BLaER1 treated with 17β-estradiol and CSF1 and Interleukin-3, amounts not matched to agents 10 nM and 100 nM (cell line): ENCODE data around the gene OSM.

ENCODE experiments used
- H3K27ac ChIP-seq, 11 experiments: shearing (Covaris generic); formaldehyde crosslinking; 2 replicates each; pipeline ENCODE4 v1.8.1; 2022
- H3K27me3 ChIP-seq, 11 experiments: shearing (Covaris generic); formaldehyde crosslinking; 2 replicates each; pipeline ENCODE4 v1.8.1; 2022
- H3K36me3 ChIP-seq, 11 experiments: shearing (Covaris generic); formaldehyde crosslinking; 2 replicates each; pipeline ENCODE4 v1.8.1; 2022
- H3K4me1 ChIP-seq, 10 experiments: shearing (Covaris generic); formaldehyde crosslinking; 2 replicates each; pipeline ENCODE4 v1.8.1; 2022
- H3K4me2 ChIP-seq, 11 experiments: shearing (Covaris generic); formaldehyde crosslinking; 2 replicates each; pipeline ENCODE4 v1.8.1; 2022
- H3K4me3 ChIP-seq, 10 experiments: shearing (Covaris generic); formaldehyde crosslinking; 2 replicates each; pipeline ENCODE4 v1.8.1; 2022
- H3K9ac ChIP-seq, 11 experiments: shearing (Covaris generic); formaldehyde crosslinking; 2 replicates each; pipeline ENCODE4 v1.8.1; 2022
- H3K9me3 ChIP-seq, 11 experiments: shearing (Covaris generic); formaldehyde crosslinking; replicated peaks in 1 of 11; 2 replicates each; pipeline ENCODE4 v1.8.1; 2022
- H4K20me1 ChIP-seq, 11 experiments: shearing (Covaris generic); formaldehyde crosslinking; 2 replicates each; pipeline ENCODE4 v1.8.1; 2022
- Cebpa-rat ChIP-seq, 11 experiments: shearing (Covaris generic); IDR thresholded peaks; 2 replicates each; pipeline ENCODE4 v1.8.1; 2022

OSM gene

DNA sequence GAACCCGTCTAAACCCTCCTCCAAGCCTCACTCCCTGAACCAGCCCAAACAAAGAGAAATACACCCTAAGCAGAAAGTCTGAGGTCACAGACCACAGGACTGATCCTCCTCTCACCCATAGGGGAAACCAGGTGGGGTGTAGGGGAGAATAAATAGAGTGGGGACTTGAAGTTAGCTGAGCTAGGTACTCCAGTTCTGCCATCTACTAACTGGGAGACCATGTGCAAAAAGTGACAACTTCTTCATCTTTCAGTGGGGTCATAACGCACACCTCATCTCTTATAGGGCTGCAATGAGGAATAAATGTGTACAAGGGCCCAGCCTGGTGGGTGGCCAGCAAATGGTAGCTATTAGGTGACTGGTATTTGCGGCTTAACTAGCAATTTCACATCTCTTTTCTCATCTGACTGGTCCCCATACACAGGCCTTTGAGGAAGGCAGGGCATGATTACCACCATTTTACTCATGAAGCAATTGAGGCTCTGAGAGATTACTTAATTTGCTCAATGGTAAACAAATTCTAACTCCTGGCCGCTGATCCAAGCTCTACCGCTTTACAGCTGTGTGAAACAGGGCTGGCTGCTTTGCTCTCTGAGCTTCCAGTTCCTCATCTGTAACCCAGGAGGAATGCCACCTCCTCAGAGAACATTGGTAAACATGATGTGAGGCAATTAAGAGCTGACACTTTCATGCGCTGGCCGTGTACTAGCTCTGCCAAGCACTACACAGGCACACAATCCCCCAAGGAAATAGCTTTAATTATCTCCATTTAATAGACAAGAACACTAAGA is 43.5 kb upstream of the OSM start:
- TF ChIP-seq Cebpa-rat (IDR thresholded peaks at IDR 0.05), result peak in 9 of 11 experiments; percentile 9 to 87 (median 57); a peak in 12 of 22 replicates
- Histone ChIP-seq H3K27me3 (no peaks in the 10 kb centered on the region), H3K4me2 (peak overlapping the region; percentile 73 to 98 (median 95)), H3K9ac (peak overlapping the region in 10 of 11 experiments; percentile 19 to 83 (median 52); a peak in 18 of 22 replicates), H3K27ac (peak overlapping the region; percentile 26 to 94 (median 87); a peak in 20 of 22 replicates), H4K20me1 (peaks cover 0 to 51% (median 0%) of the 10 kb centered on the region in 11 experiments; a peak in 4 of 22 replicates), H3K9me3 (no peaks in the 10 kb centered on the region), H3K36me3 (0 out of 22 replicates have a peak, but pooled peaks cover 0 to 4% (median 0%) of the 10 kb centered on the region in 11 experiments), H3K4me1 (peaks cover 87 to 100% (median 100%) of the 10 kb centered on the region in 10 experiments), H3K4me3 (peak overlapping the region in 1 of 10 experiments; percentile 1; a peak in 1 of 20 replicates)

DNA sequence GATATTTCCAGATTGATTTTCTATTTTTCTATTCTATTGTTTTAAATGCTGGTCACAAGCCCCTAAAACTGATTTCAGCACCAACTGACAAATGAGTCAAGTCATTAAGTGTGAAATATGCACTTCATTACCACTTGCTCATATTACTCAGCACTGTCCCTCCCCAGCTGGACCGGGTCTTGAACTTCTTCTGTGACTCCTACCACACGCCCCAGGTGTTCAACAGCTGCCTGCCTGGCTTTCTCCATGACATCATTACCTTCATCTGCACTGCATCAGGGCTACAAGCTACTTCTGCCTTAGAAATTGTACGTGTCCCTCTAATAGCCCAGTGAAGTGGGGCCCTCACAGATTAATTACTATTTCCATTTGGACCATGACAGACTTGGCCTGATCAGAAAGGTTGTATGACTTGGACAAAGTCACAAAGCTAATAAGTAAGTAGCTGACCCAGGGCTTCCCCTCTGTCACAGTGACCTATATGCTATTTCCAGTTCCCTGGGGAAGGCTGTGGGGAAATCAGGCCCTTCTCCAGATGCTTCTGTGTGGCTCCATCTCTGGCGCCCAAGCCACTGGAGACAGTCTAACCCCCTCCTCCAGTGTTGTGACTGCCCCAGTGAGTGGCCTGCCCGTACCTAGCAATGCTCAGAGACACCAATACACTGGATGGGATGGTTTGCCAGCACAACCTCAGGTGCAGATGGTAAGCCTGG is 42.0 kb upstream of the OSM start:
- Histone ChIP-seq H3K9ac (peak overlapping the region in 7 of 11 experiments; percentile 12 to 83 (median 50); a peak in 11 of 22 replicates), H3K4me3 (no peak overlapping the region), H3K36me3 (peaks cover 0 to 4% (median 0%) of the 10 kb centered on the region in 11 experiments; a peak in 2 of 22 replicates), H3K4me1 (peaks cover 91 to 100% (median 100%) of the 10 kb centered on the region in 10 experiments), H3K9me3 (no peaks in the 10 kb centered on the region), H3K4me2 (peak overlapping the region; percentile 73 to 98 (median 95)), H3K27me3 (no peaks in the 10 kb centered on the region), H3K27ac (peak overlapping the region in 9 of 11 experiments; percentile 51 to 94 (median 89); a peak in 18 of 22 replicates), H4K20me1 (peaks cover 0 to 36% (median 0%) of the 10 kb centered on the region in 11 experiments; a peak in 4 of 22 replicates)
- TF ChIP-seq Cebpa-rat (IDR thresholded peaks at IDR 0.05), result no peak

DNA sequence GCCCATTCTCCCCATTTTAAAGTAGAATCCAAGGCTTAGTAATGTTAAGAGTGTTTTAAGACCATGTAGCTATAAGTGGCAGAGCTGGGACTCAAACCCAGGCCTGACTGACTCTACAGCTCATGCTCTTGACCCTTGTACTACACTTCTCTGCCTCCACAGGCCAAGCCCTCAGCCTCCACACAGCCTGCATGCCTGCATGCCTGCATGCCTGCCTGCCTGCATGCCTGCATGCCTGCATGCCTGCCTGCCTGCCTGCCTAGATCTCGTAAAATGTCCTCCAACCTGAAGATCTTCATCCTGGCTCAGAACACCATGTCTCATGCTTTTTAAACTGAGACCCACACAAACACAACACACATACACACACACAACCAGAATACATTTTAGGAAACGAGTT is 41.4 kb upstream of the OSM start:
- Histone ChIP-seq H3K9me3 (no peaks in the 10 kb centered on the region), H3K4me2 (peak overlapping the region; percentile 73 to 98 (median 95)), H3K27ac (peak overlapping the region in 9 of 11 experiments; percentile 51 to 94 (median 89); a peak in 17 of 22 replicates), H4K20me1 (peaks cover 0 to 33% (median 0%) of the 10 kb centered on the region in 11 experiments; a peak in 4 of 22 replicates), H3K36me3 (peaks cover 0 to 6% (median 0%) of the 10 kb centered on the region in 11 experiments; a peak in 2 of 22 replicates), H3K4me1 (peaks cover 95 to 100% (median 100%) of the 10 kb centered on the region in 10 experiments), H3K9ac (peak overlapping the region in 4 of 11 experiments; percentile 12 to 83 (median 55); a peak in 5 of 22 replicates), H3K4me3 (no peak overlapping the region), H3K27me3 (no peaks in the 10 kb centered on the region)
- no peak for TF ChIP-seq Cebpa-rat (IDR thresholded peaks at IDR 0.05)

DNA sequence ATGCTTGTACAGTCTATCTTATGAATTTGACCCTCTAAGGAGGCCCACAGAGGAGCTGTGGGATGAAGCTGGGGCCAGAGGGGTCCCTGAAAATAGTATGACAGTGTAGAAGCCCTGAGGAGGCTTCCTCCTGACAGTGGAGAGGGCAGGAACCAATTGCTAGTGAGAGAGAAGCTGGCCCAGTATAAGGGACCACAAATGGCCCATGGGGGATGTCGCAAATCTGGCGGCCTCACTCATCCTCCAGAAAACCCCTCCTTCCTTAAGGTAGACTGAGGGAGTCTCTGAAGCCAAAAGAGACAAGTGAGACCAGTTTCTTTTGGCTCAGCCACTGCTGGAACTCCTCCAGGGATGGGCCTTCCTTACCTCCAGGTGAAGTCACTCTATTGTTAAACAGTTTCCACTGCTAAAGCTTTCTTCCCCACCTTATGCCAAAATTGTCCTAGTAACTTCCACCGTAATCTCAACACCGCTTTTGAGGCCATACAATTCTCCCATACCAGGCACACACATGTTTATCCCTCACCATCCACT is 40.5 kb upstream of the OSM start:
- no peaks in the 10 kb centered on the region for H3K9me3 ChIP-seq
- no peak for TF ChIP-seq Cebpa-rat (IDR thresholded peaks at IDR 0.05)
- peak overlapping the region; percentile 73 to 94 (median 87); a peak in 21 of 22 replicates for H3K27ac ChIP-seq
- H3K9ac ChIP-seq, result peak overlapping the region; percentile 49 to 83 (median 78); a peak in 20 of 22 replicates
- H4K20me1 ChIP-seq, result peaks cover 0 to 24% (median 0%) of the 10 kb centered on the region in 11 experiments; a peak in 4 of 22 replicates
- H3K4me1 ChIP-seq, result peaks cover 98 to 100% (median 100%) of the 10 kb centered on the region in 10 experiments
- peaks cover 0 to 7% (median 0%) of the 10 kb centered on the region in 11 experiments; a peak in 3 of 22 replicates for H3K36me3 ChIP-seq
- H3K4me3 ChIP-seq, result peak overlapping the region in 6 of 10 experiments; percentile 9 to 58 (median 44); a peak in 5 of 20 replicates
- H3K27me3 ChIP-seq, result no peaks in the 10 kb centered on the region
- peak overlapping the region; percentile 86 to 98 (median 95) for H3K4me2 ChIP-seq

DNA sequence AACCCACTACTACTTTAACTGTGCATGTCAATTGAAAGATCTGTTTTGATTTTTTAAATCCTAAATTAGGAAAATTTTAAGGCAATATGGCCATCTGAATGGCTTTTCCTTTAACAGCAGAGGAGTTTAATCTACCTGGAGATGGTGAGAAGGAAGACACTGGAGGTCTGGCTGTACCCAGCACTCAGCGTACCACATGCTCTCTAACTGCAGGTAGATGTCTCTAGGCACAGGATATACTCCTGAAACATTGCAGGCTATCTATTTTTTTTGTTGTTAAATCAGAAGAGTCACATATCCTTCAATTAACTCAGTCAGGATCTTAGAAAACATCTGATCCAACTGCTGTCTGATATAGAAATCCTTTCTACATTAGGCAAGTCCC is 40.0 kb upstream of the OSM start:
- Histone ChIP-seq H3K27ac (peak overlapping the region; percentile 73 to 94 (median 87); a peak in 21 of 22 replicates), H3K9ac (peak overlapping the region; percentile 49 to 83 (median 78); a peak in 20 of 22 replicates), H3K4me3 (peak overlapping the region in 8 of 10 experiments; percentile 9 to 58 (median 48); a peak in 11 of 20 replicates), H3K4me2 (peak overlapping the region; percentile 86 to 98 (median 95)), H3K9me3 (no peaks in the 10 kb centered on the region), H3K27me3 (no peaks in the 10 kb centered on the region), H3K4me1 (peaks cover 100% of the 10 kb centered on the region in 10 experiments), H3K36me3 (peaks cover 0 to 7% (median 0%) of the 10 kb centered on the region in 11 experiments; a peak in 4 of 22 replicates), H4K20me1 (peaks cover 0 to 19% (median 0%) of the 10 kb centered on the region in 11 experiments; a peak in 4 of 22 replicates)
- no peak for TF ChIP-seq Cebpa-rat (IDR thresholded peaks at IDR 0.05)

DNA sequence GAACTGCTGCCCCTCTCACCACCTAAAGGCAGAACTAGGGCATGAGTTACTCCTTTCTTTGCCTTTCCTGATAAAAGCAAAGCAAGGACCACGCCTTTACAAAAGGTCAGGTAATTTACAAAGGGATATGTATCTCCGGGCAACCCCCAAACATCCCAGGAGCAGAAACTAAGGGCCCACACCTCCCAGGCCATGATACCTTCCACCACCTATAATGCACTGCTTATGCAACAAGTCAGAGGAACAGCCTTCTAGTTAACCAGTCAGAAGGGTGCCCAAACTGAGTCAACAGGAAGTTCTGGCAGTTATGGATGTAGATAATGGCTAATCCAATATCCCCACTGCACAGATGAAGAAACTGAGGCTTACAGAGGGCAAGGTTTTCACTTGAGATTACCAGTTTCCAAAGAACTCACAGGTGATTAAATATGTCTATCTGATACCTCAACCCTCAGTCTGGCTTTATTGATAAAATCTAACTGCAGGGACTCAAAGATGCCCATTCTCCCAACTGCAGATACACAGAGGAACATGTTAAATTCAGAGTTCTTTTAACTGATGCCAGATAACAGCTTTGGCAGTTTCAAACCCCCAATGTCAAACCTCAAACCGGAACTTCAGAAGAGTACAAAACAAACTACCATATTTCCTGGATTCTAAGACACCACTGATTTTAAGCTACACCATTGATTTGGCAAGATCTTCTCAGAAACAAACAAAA is 39.4 kb upstream of the OSM start:
- peak overlapping the region; percentile 57 to 83 (median 78) for H3K9ac ChIP-seq
- H3K27me3 ChIP-seq, result no peaks in the 10 kb centered on the region
- H3K4me3 ChIP-seq, result peak overlapping the region in 9 of 10 experiments; percentile 24 to 58 (median 49); a peak in 17 of 20 replicates
- H4K20me1 ChIP-seq, result peaks cover 0 to 13% (median 0%) of the 10 kb centered on the region in 11 experiments; a peak in 4 of 22 replicates
- peak overlapping the region; percentile 73 to 94 (median 87); a peak in 21 of 22 replicates for H3K27ac ChIP-seq
- peak overlapping the region; percentile 86 to 98 (median 95) for H3K4me2 ChIP-seq
- peaks cover 100% of the 10 kb centered on the region in 10 experiments for H3K4me1 ChIP-seq
- no peak for TF ChIP-seq Cebpa-rat (IDR thresholded peaks at IDR 0.05)
- H3K36me3 ChIP-seq, result peaks cover 0 to 9% (median 0%) of the 10 kb centered on the region in 11 experiments; a peak in 5 of 22 replicates
- H3K9me3 ChIP-seq, result no peaks in the 10 kb centered on the region

DNA sequence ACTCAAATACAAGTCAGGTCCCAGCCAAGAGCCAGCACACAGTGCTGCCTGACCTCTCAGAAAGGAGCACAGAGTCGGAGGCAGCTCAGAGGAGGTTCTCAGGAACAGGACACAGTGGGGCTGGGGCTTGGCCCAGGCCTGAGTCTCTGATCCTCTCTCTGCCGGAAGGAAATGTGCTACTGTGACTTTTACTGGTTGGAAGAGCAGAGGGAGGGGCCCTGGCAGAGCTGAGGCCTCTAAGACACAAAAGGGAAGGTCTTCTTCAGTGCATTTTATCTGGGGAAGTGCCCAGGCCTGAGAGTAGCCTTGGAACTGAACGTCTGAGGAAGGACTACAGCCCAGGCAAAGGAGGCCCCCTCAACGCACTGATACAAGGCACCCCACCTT is 38.9 kb upstream of the OSM start:
- H3K4me2 ChIP-seq, result peak overlapping the region; percentile 86 to 98 (median 95)
- peak overlapping the region; percentile 12 to 58 (median 47); a peak in 18 of 20 replicates for H3K4me3 ChIP-seq
- peak overlapping the region; percentile 73 to 94 (median 87) for H3K27ac ChIP-seq

More for the DNA sequence above, 38.9 kb upstream of the OSM start:
- TF ChIP-seq Cebpa-rat (IDR thresholded peaks at IDR 0.05), result no peak
- Histone ChIP-seq H3K4me1 (peaks cover 100% of the 10 kb centered on the region in 10 experiments), H4K20me1 (peaks cover 0 to 8% (median 0%) of the 10 kb centered on the region in 11 experiments; a peak in 2 of 22 replicates), H3K9me3 (no peaks in the 10 kb centered on the region), H3K36me3 (peaks cover 0 to 15% (median 2%) of the 10 kb centered on the region in 11 experiments; a peak in 9 of 22 replicates), H3K27me3 (no peaks in the 10 kb centered on the region), H3K9ac (peak overlapping the region; percentile 57 to 83 (median 78))
